ENCODE data around the gene ANKRD34A. TPM values are rescaled to one million over a fixed set of nuclear protein-coding genes. Genes with fewer than 3 reads are reported as not detected.

Gene ANKRD34A
- total and polyA plus RNA-seq, 2 of the 8 experiments (the other 6 are each of a cell fraction or from before 2014, with no cell fraction given): 0.15 to 0.20 TPM

- POLR2A ChIA-PET (ENCODE audit: partially characterized antibody): interaction anchor here (0.8 to 13.4 kb wide), 8 partner anchors 11 to 137 kb away, joined by 3 to 218 read pairs (median 6); partner anchors contain the start of gene HJV
- no peak overlapping the region for H3K27ac ChIP-seq (ENCODE audit: low read depth, low read length)
- no peak for TF ChIP-seq ASH2L (IDR thresholded peaks at IDR 0.05; ENCODE audit: low read length)
- no peak for TF ChIP-seq TAF7 (optimal IDR thresholded peaks at IDR 0.05; ENCODE audit: borderline replicate concordance, low read depth, low read length)
- no peak for TF ChIP-seq SP1 (IDR thresholded peaks at IDR 0.05; ENCODE audit: low read depth, low read length)
- no peak for TF ChIP-seq CBX8 (IDR thresholded peaks at IDR 0.05; ENCODE audit: borderline replicate concordance, low read depth, low read length)
- TF ChIP-seq SUZ12 (IDR thresholded peaks at IDR 0.05; ENCODE audit: low read length): no peak
- TF ChIP-seq ZNF274 (IDR thresholded peaks at IDR 0.05; ENCODE audit: borderline replicate concordance, extremely low read depth, low read length): no peak
- TF ChIP-seq PHF8 (conservative IDR thresholded peaks at IDR 0.05; ENCODE audit: low read depth, low read length): no peak
- TF ChIP-seq CBX5 (IDR thresholded peaks at IDR 0.05; ENCODE audit: low read depth, low read length): no peak
- TF ChIP-seq SAP30 (IDR thresholded peaks at IDR 0.05; ENCODE audit: insufficient read depth, insufficient replicate concordance, low read length): no peak
- TF ChIP-seq EGR1 (IDR thresholded peaks at IDR 0.05; ENCODE audit: borderline replicate concordance, low read depth, low read length): no peak
- no peak for TF ChIP-seq RFX5 (IDR thresholded peaks at IDR 0.05; ENCODE audit: borderline replicate concordance, low read depth, low read length)
- no peak for TF ChIP-seq HDAC6 (IDR thresholded peaks at IDR 0.05; ENCODE audit: low read depth, low read length)
These were observed 29.4 kb upstream of the ANKRD34A start for GRCh38 chr1:145993618-145994390.

More at GRCh38 chr1:145993618-145994390, 29.4 kb upstream of the ANKRD34A start:
- Histone ChIP-seq H2BK20ac (ENCODE audit: low read length) (no peak overlapping the region), H3K9ac (replicated peaks in 1 of 4; ENCODE audit: extremely low read depth in 1 of 4, low read depth in 3 of 4, low read length in 3 of 4) (no peak overlapping the region; a peak in 1 of 7 replicates), H4K5ac (ENCODE audit: insufficient read length, low read depth, low read length) (no peak overlapping the region), H3K27me3 (replicated peaks in 1 of 4; ENCODE audit: control insufficient read depth in 3 of 4, extremely low read depth in 1 of 4, insufficient read depth in 3 of 4, low read length in 3 of 4) (no peaks in the 10 kb centered on the region), H3K4me2 (ENCODE audit: insufficient read depth in 1 of 2, low read depth in 2 of 2, low read length in 2 of 2) (peak overlapping the region; percentile 83 to 96), H2BK5ac (ENCODE audit: low read depth, low read length) (no peak overlapping the region), H2BK15ac (ENCODE audit: low read length) (no peak overlapping the region), H3K4me3 (ENCODE audit: extremely low read depth in 1 of 4, insufficient read depth in 2 of 4, low read depth in 3 of 4, low read length in 4 of 4) (peak overlapping the region; percentile 89 to 96 (median 93); a peak in 6 of 8 replicates), H4K8ac (ENCODE audit: extremely low read depth, insufficient read depth, low read length) (no peak overlapping the region), H3K79me2 (ENCODE audit: control insufficient read depth in 1 of 2, insufficient read depth in 2 of 2, low read length in 2 of 2) (peaks cover 4 to 27% of the 10 kb centered on the region in 2 experiments; a peak in 3 of 4 replicates), H3K56ac (replicated peaks; ENCODE audit: insufficient read length, low read depth, low read length) (no peak overlapping the region), H2AK5ac (ENCODE audit: low read depth, low read length) (no peak overlapping the region), H3K4ac (replicated peaks; ENCODE audit: insufficient read length, low read depth, low read length) (no peak overlapping the region), H3K79me1 (ENCODE audit: low read depth, low read length) (peaks cover 6% of the 10 kb centered on the region; the same call in 1 of the 2 replicates), H2AFZ (ENCODE audit: low read length) (no peak overlapping the region), H2BK120ac (replicated peaks; ENCODE audit: low read depth, low read length) (no peak overlapping the region), H3K14ac (ENCODE audit: insufficient read length) (no peak overlapping the region), H4K91ac (replicated peaks; ENCODE audit: insufficient read length, low read length) (no peak overlapping the region), H3K36me3 (ENCODE audit: control insufficient read depth in 2 of 4, insufficient read depth in 4 of 4, low read length in 3 of 4) (peaks cover 17 to 35% (median 25%) of the 10 kb centered on the region in 4 experiments), H3K9me3 (ENCODE audit: insufficient read depth in 2 of 2, low read depth in 1 of 2, low read length in 1 of 2) (no peaks in the 10 kb centered on the region), H3K23ac (ENCODE audit: insufficient read length) (no peak overlapping the region), H4K20me1 (replicated peaks in 1 of 2; ENCODE audit: control insufficient read depth in 1 of 2, insufficient read depth in 2 of 2, low read length in 2 of 2) (peaks cover 0 to 2% of the 10 kb centered on the region in 2 experiments), H3K23me2 (ENCODE audit: low read depth, low read length) (peaks cover 9% of the 10 kb centered on the region), H3K4me1 (replicated peaks in 1 of 4; ENCODE audit: control insufficient read depth in 3 of 4, insufficient read depth in 4 of 4, low read length in 3 of 4) (peaks cover 2 to 8% (median 5%) of the 10 kb centered on the region in 4 experiments; a peak in 4 of 7 replicates), H2BK12ac (ENCODE audit: low read depth, low read length) (no peak overlapping the region), H3K18ac (ENCODE audit: extremely low read depth, low read length) (no peak overlapping the region)
- DNase-seq (ENCODE audit: low read depth in 1 of 2, low spot score in 2 of 2) (no peak), FAIRE-seq (no peak)
- CTCF ChIA-PET (ENCODE audit: partially characterized antibody): interaction anchor here (0.9 to 12.6 kb wide), 4 partner anchors 10 to 15 kb away, joined by 3 to 93 read pairs (median 4); no protein-coding TSS in a partner anchor
- WGBS, 2 experiments (ENCODE audit: extremely low coverage in 1 of 2, insufficient coverage in 1 of 2, insufficient read length in 1 of 2, insufficient replicate concordance in 2 of 2, low coverage in 1 of 2, low lambda C conversion rate in 2 of 2, missing lambda C conversion rate in 1 of 2): 83% methylated on average over 6 of the region's 6 CpGs; no CpG with 5 or more reads in 1 of the 2 experiments

Data from H1 (cell line).